ENCODE results near the gene TSR3. TPM values are rescaled to one million over a fixed set of nuclear protein-coding genes. Genes with fewer than 3 reads are reported as not detected.

The TSR3 gene
- total and polyA plus RNA-seq, 3 experiments from 2014 or later = 91.8 to 109 (median 102) TPM

- H3K9me3 ChIP-seq (ENCODE audit: low read length) = no peaks in the 10 kb centered on the region
- H3K27ac Mint-ChIP-seq = peak overlapping the region in 7 of 8 donors; percentile 35 to 89 (median 78)
- POLR2A ChIA-PET = interaction anchor here (0.9 to 1.1 kb wide), 2 partner anchors 9 to 18 kb away, joined by 3 to 5 read pairs; partner anchors contain the start of gene BAIAP3
- H3K4me1 Mint-ChIP-seq = peaks cover 28 to 55% (median 31%) of the 10 kb centered on the region in 3 donors
- no peaks in the 10 kb centered on the region for H3K27me3 ChIP-seq (ENCODE audit: insufficient read depth, low read length, poor library complexity, severe bottlenecking)
- peaks cover 26% of the 10 kb centered on the region for H3K4me1 ChIP-seq (ENCODE audit: insufficient read depth, low read length)
- H3K27ac ChIP-seq (ENCODE audit: low read depth, low read length) = peak overlapping the region; percentile 75
- peak overlapping the region; percentile 78 for H3K4me3 ChIP-seq (ENCODE audit: low read length)
- CTCF ChIA-PET = no interaction called here
- peaks cover 0 to 36% (median 0%) of the 10 kb centered on the region in 3 donors for H3K36me3 Mint-ChIP-seq
- H3K36me3 ChIP-seq (ENCODE audit: insufficient read depth, low read length) = no peaks in the 10 kb centered on the region
- no peaks in the 10 kb centered on the region for H3K9me3 Mint-ChIP-seq
- peak overlapping the region; percentile 78 to 96 (median 81) for H3K4me3 Mint-ChIP-seq
- no peak for DNase-seq
- peaks cover 0 to 6% of the 10 kb centered on the region in 2 donors for H3K27me3 Mint-ChIP-seq
Observed at GRCh38 chr16:1351215-1351581, 480 bp downstream of the TSR3 start.

DNA sequence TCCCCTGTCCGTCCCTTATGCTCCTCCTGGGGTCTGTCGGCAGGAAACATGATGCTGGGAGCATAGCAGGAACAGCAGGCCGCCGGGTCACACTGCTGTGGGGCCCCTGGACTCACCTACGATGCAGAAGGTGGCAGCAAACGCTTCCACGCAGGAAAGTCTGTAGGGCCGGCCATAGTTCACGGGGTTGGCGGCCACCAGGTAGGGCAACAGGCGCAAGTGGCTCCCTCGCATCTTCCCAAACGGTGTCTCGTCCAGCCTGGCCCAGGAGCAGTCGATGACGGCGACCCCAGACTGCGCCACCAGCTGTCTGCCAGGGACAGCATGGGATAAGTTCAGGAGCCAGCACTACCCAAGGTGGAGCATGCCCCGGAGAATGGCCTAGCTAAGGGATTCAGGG is 987 bp downstream of the TSR3 start:
- H3K4me3 ChIP-seq (ENCODE audit: low read length) = peak overlapping the region; percentile 78
- H3K4me3 Mint-ChIP-seq = peak overlapping the region; percentile 78 to 96 (median 81)
- H3K36me3 Mint-ChIP-seq = peaks cover 0 to 36% (median 0%) of the 10 kb centered on the region in 3 donors
- H3K4me1 ChIP-seq (ENCODE audit: insufficient read depth, low read length) = peaks cover 26% of the 10 kb centered on the region
- DNase-seq = no peak
- ChIA-PET CTCF (interaction anchor here (1.2 kb wide), 1 partner anchor 9 kb away, joined by 3 read pairs; no protein-coding TSS in a partner anchor), POLR2A (interaction anchor here (0.9 to 1.1 kb wide), 2 partner anchors 8 to 18 kb away, joined by 3 to 5 read pairs; partner anchors contain the start of gene BAIAP3)
- H3K27ac Mint-ChIP-seq = peak overlapping the region in 4 of 8 donors; percentile 68 to 89 (median 81)
- peaks cover 28 to 50% (median 31%) of the 10 kb centered on the region in 3 donors for H3K4me1 Mint-ChIP-seq
- H3K36me3 ChIP-seq (ENCODE audit: insufficient read depth, low read length) = no peaks in the 10 kb centered on the region
- peak overlapping the region; percentile 75 for H3K27ac ChIP-seq (ENCODE audit: low read depth, low read length)
- H3K27me3 Mint-ChIP-seq = peaks cover 0 to 6% of the 10 kb centered on the region in 2 donors
- no peaks in the 10 kb centered on the region for H3K9me3 Mint-ChIP-seq
- H3K27me3 ChIP-seq (ENCODE audit: insufficient read depth, low read length, poor library complexity, severe bottlenecking) = no peaks in the 10 kb centered on the region
- no peaks in the 10 kb centered on the region for H3K9me3 ChIP-seq (ENCODE audit: low read length)

GRCh38 chr16:1349951-1350350 is 1.7 kb downstream of the TSR3 start:
- DNase-seq = no peak
- POLR2A ChIA-PET = no interaction called here
- peak overlapping the region in 2 of 8 donors; percentile 11 to 89 for H3K27ac Mint-ChIP-seq
- H3K4me3 Mint-ChIP-seq = peak overlapping the region; percentile 8 to 96 (median 81)
- peaks cover 0 to 6% of the 10 kb centered on the region in 2 donors for H3K27me3 Mint-ChIP-seq
- no peaks in the 10 kb centered on the region for H3K27me3 ChIP-seq (ENCODE audit: insufficient read depth, low read length, poor library complexity, severe bottlenecking)
- H3K9me3 ChIP-seq (ENCODE audit: low read length) = no peaks in the 10 kb centered on the region
- no peak overlapping the region for H3K27ac ChIP-seq (ENCODE audit: low read depth, low read length)
- CTCF ChIA-PET = interaction anchor here (1.2 to 2.5 kb wide), 2 partner anchors 10 to 13 kb away, joined by 3 to 6 read pairs; no protein-coding TSS in a partner anchor
- H3K9me3 Mint-ChIP-seq = no peaks in the 10 kb centered on the region
- peaks cover 0 to 36% (median 0%) of the 10 kb centered on the region in 3 donors for H3K36me3 Mint-ChIP-seq
- H3K4me1 ChIP-seq (ENCODE audit: insufficient read depth, low read length) = peaks cover 26% of the 10 kb centered on the region
- H3K4me1 Mint-ChIP-seq = peaks cover 25 to 44% (median 27%) of the 10 kb centered on the region in 3 donors
- H3K36me3 ChIP-seq (ENCODE audit: insufficient read depth, low read length) = no peaks in the 10 kb centered on the region
- H3K4me3 ChIP-seq (ENCODE audit: low read length) = no peak overlapping the region

- H3K4me1 ChIP-seq (ENCODE audit: insufficient read depth, low read length) = peaks cover 26% of the 10 kb centered on the region
- H3K9me3 ChIP-seq (ENCODE audit: low read length) = no peaks in the 10 kb centered on the region
- Mint-ChIP-seq H3K4me1 (peaks cover 23 to 39% (median 26%) of the 10 kb centered on the region in 3 donors), H3K27me3 (peaks cover 0 to 4% of the 10 kb centered on the region in 2 donors), H3K27ac (peak overlapping the region in 1 of 8 donors; percentile 17), H3K36me3 (peaks cover 0 to 36% (median 0%) of the 10 kb centered on the region in 3 donors), H3K4me3 (peak overlapping the region in 2 of 7 donors; percentile 15 to 29), H3K9me3 (no peaks in the 10 kb centered on the region)
- H3K27ac ChIP-seq (ENCODE audit: low read depth, low read length) = no peak overlapping the region
- H3K4me3 ChIP-seq (ENCODE audit: low read length) = no peak overlapping the region
- POLR2A ChIA-PET = no interaction called here
- H3K36me3 ChIP-seq (ENCODE audit: insufficient read depth, low read length) = no peaks in the 10 kb centered on the region
- H3K27me3 ChIP-seq (ENCODE audit: insufficient read depth, low read length, poor library complexity, severe bottlenecking) = no peaks in the 10 kb centered on the region
- DNase-seq = no peak
- CTCF ChIA-PET = interaction anchor here (1.2 to 2.5 kb wide), 3 partner anchors 10 to 14 kb away, joined by 3 to 6 read pairs (median 3); no protein-coding TSS in a partner anchor
Observed at GRCh38 chr16:1349351-1349750, 2.3 kb downstream of the TSR3 start.

DNA sequence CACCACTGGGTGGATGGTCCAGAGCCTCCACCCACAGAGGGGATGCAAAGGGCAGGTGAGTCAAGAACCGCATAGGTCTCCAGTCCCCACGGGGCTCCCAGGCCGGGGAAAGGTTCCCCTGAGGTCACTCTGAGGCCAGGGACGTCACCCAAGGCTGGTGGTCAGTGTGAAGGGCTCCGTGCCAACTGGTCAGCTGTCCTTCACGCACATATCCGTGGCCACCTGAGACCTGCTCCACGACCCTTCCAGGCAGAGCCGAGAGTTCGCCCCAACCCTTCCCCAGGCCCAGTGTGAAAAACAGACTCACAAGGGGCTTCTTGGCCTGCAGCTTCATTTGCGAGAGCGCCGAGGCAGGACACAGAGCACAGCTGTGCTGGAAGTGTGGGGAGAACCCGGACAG is 2.8 kb downstream of the TSR3 start:
- H3K27me3 Mint-ChIP-seq = peaks cover 0 to 4% of the 10 kb centered on the region in 2 donors
- peak overlapping the region in 3 of 7 donors; percentile 15 to 56 (median 29) for H3K4me3 Mint-ChIP-seq
- H3K9me3 Mint-ChIP-seq = no peaks in the 10 kb centered on the region
- Histone ChIP-seq H3K9me3 (ENCODE audit: low read length) (no peaks in the 10 kb centered on the region), H3K36me3 (ENCODE audit: insufficient read depth, low read length) (no peaks in the 10 kb centered on the region), H3K27ac (ENCODE audit: low read depth, low read length) (no peak overlapping the region), H3K27me3 (ENCODE audit: insufficient read depth, low read length, poor library complexity, severe bottlenecking) (no peaks in the 10 kb centered on the region), H3K4me3 (ENCODE audit: low read length) (no peak overlapping the region), H3K4me1 (ENCODE audit: insufficient read depth, low read length) (peaks cover 26% of the 10 kb centered on the region)
- peaks cover 0 to 36% (median 0%) of the 10 kb centered on the region in 3 donors for H3K36me3 Mint-ChIP-seq
- POLR2A ChIA-PET = no interaction called here
- DNase-seq = no peak
- H3K27ac Mint-ChIP-seq = peak overlapping the region in 1 of 8 donors; percentile 17
- CTCF ChIA-PET = interaction anchor here (1.4 to 2.5 kb wide), 2 partner anchors 12 to 14 kb away, joined by 3 to 6 read pairs; no protein-coding TSS in a partner anchor
- peaks cover 23 to 39% (median 24%) of the 10 kb centered on the region in 3 donors for H3K4me1 Mint-ChIP-seq

DNA sequence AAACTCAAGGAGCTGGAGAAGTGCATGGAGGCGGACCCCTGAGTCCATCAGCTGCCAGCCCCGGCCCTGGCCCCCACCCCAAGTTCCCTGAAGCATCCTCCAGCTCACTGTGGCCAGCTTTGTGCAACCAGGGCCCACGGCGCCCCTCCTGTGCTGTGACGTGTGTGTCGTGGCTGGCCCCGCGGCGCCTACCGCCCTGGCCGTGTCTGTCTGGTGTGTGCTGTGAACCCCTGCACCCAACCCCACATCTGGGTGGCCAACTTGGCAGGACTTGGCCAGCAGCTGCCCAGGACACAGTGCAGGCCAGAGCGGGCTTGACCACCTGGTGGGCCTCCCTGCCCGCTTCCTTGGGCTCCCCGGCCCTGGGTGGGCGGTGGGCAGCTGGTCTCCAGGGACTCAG is 3.2 kb downstream of the TSR3 start:
- H3K36me3 ChIP-seq (ENCODE audit: insufficient read depth, low read length) = no peaks in the 10 kb centered on the region
- Mint-ChIP-seq H3K9me3 (no peaks in the 10 kb centered on the region), H3K27ac (peak overlapping the region in 2 of 8 donors; percentile 17 to 43), H3K36me3 (peaks cover 0 to 36% (median 0%) of the 10 kb centered on the region in 3 donors), H3K4me1 (peaks cover 19 to 36% (median 20%) of the 10 kb centered on the region in 3 donors), H3K27me3 (peaks cover 0 to 4% of the 10 kb centered on the region in 2 donors), H3K4me3 (peak overlapping the region in 1 of 7 donors; percentile 56)
- H3K4me1 ChIP-seq (ENCODE audit: insufficient read depth, low read length) = peaks cover 25% of the 10 kb centered on the region
- no peaks in the 10 kb centered on the region for H3K27me3 ChIP-seq (ENCODE audit: insufficient read depth, low read length, poor library complexity, severe bottlenecking)
- no peak overlapping the region for H3K27ac ChIP-seq (ENCODE audit: low read depth, low read length)
- POLR2A ChIA-PET = no interaction called here
- no peak for DNase-seq
- no peak overlapping the region for H3K4me3 ChIP-seq (ENCODE audit: low read length)
- CTCF ChIA-PET = interaction anchor here (0.6 to 2.5 kb wide), 3 partner anchors 12 to 1533 kb away, joined by 3 to 6 read pairs (median 3); no protein-coding TSS in a partner anchor
- H3K9me3 ChIP-seq (ENCODE audit: low read length) = no peaks in the 10 kb centered on the region

- CTCF ChIA-PET = interaction anchor here (0.6 to 2.5 kb wide), 3 partner anchors 11 to 1534 kb away, joined by 3 to 6 read pairs (median 3); no protein-coding TSS in a partner anchor
- H3K4me3 Mint-ChIP-seq = no peak overlapping the region
Observed at GRCh38 chr16:1347962-1348361, 3.7 kb downstream of the TSR3 start.

GRCh38 chr16:1347286-1347855 is 4.3 kb downstream of the TSR3 start:
- POLR2A ChIA-PET = no interaction called here
- H3K4me1 ChIP-seq (ENCODE audit: insufficient read depth, low read length) = peaks cover 22% of the 10 kb centered on the region
- H3K27ac Mint-ChIP-seq = no peak overlapping the region
- H3K27me3 ChIP-seq (ENCODE audit: insufficient read depth, low read length, poor library complexity, severe bottlenecking) = no peaks in the 10 kb centered on the region
- H3K27ac ChIP-seq (ENCODE audit: low read depth, low read length) = no peak overlapping the region
- CTCF ChIA-PET = no interaction called here
- H3K4me1 Mint-ChIP-seq = peaks cover 20 to 37% (median 21%) of the 10 kb centered on the region in 3 donors
- peaks cover 0 to 34% (median 0%) of the 10 kb centered on the region in 3 donors for H3K36me3 Mint-ChIP-seq
- no peak overlapping the region for H3K4me3 Mint-ChIP-seq
- no peak for DNase-seq
- H3K9me3 Mint-ChIP-seq = no peaks in the 10 kb centered on the region
- peaks cover 0 to 3% of the 10 kb centered on the region in 2 donors for H3K27me3 Mint-ChIP-seq
- H3K4me3 ChIP-seq (ENCODE audit: low read length) = no peak overlapping the region
- H3K36me3 ChIP-seq (ENCODE audit: insufficient read depth, low read length) = no peaks in the 10 kb centered on the region
- no peaks in the 10 kb centered on the region for H3K9me3 ChIP-seq (ENCODE audit: low read length)

More at GRCh38 chr16:1347962-1348361, 3.7 kb downstream of the TSR3 start:
- POLR2A ChIA-PET = no interaction called here
- Mint-ChIP-seq H3K4me1 (peaks cover 19 to 36% (median 19%) of the 10 kb centered on the region in 3 donors), H3K27ac (no peak overlapping the region), H3K9me3 (no peaks in the 10 kb centered on the region), H3K36me3 (peaks cover 0 to 36% (median 0%) of the 10 kb centered on the region in 3 donors), H3K27me3 (peaks cover 0 to 4% of the 10 kb centered on the region in 2 donors)
- no peak for DNase-seq
- no peaks in the 10 kb centered on the region for H3K9me3 ChIP-seq (ENCODE audit: low read length)
- peaks cover 23% of the 10 kb centered on the region for H3K4me1 ChIP-seq (ENCODE audit: insufficient read depth, low read length)
- H3K4me3 ChIP-seq (ENCODE audit: low read length) = no peak overlapping the region
- H3K36me3 ChIP-seq (ENCODE audit: insufficient read depth, low read length) = no peaks in the 10 kb centered on the region
- H3K27ac ChIP-seq (ENCODE audit: low read depth, low read length) = no peak overlapping the region
- H3K27me3 ChIP-seq (ENCODE audit: insufficient read depth, low read length, poor library complexity, severe bottlenecking) = no peaks in the 10 kb centered on the region

Measured in CD8-positive, alpha-beta memory T cell (primary cell).